Measurements from ENCODE around the gene SAPCD1. TPM values are rescaled to one million over a fixed set of nuclear protein-coding genes. Genes with fewer than 3 reads are reported as not detected.

Gene SAPCD1
- total RNA-seq, 3 donors from 2014 or later (not counting 1 experiment from before 2014, with no cell fraction given) = 5.4 to 14.5 (median 6.9) TPM

- Mint-ChIP-seq H3K4me1 (peaks cover 57 to 80% of the 10 kb centered on the region in 2 donors), H3K27me3 (ENCODE audit: low read depth in 2 of 2) (no peaks in the 10 kb centered on the region), H3K27ac (peak overlapping the region; percentile 90 to 91), H3K36me3 (peaks cover 14% of the 10 kb centered on the region), H3K4me3 (peak overlapping the region; percentile 97), H3K9me3 (no peaks in the 10 kb centered on the region)
- DNase-seq (no peak), ATAC-seq (no peak)
- H3K4me1 ChIP-seq (ENCODE audit: control insufficient read depth, insufficient read depth, low read length) = peaks cover 68% of the 10 kb centered on the region
- H3K4me3 ChIP-seq (ENCODE audit: low read length) = no peak overlapping the region
- intact Hi-C loops (cut with micrococcal nuclease) = loop anchor here (1.0 to 10.0 kb wide), 2 partner anchors 100 to 186 kb away; partner anchors contain the start of genes ATP6V1G2, DDX39B and NFKBIL1
- no peaks in the 10 kb centered on the region for H3K27me3 ChIP-seq (ENCODE audit: control insufficient read depth, insufficient read depth, low read length)
- 90% methylated on average over 11 of the region's 11 CpGs for WGBS (ENCODE audit: insufficient coverage)
- H3K27ac ChIP-seq (ENCODE audit: low read length) = peak overlapping the region; percentile 64
- H3K9me3 ChIP-seq (ENCODE audit: control insufficient read depth, insufficient read depth, low read length) = no peaks in the 10 kb centered on the region
- H3K36me3 ChIP-seq (ENCODE audit: control insufficient read depth, insufficient read depth, low read length) = peaks cover 49% of the 10 kb centered on the region
- no peak for TF ChIP-seq CTCF (IDR thresholded peaks at IDR 0.05)
These were observed 31.8 kb upstream of the SAPCD1 start for GRCh38 chr6:31730631-31731086.

GRCh38 chr6:31732029-31732428 is 30.4 kb upstream of the SAPCD1 start:
- Mint-ChIP-seq H3K9me3 (no peaks in the 10 kb centered on the region), H3K4me1 (peaks cover 55 to 80% of the 10 kb centered on the region in 2 donors), H3K4me3 (peak overlapping the region; percentile 97), H3K27ac (peak overlapping the region; percentile 90 to 91), H3K27me3 (ENCODE audit: low read depth in 2 of 2) (no peaks in the 10 kb centered on the region), H3K36me3 (peaks cover under 1% of the 10 kb centered on the region)
- H3K4me1 ChIP-seq (ENCODE audit: control insufficient read depth, insufficient read depth, low read length) = peaks cover 68% of the 10 kb centered on the region
- H3K27ac ChIP-seq (ENCODE audit: low read length) = no peak overlapping the region
- no peak overlapping the region for H3K4me3 ChIP-seq (ENCODE audit: low read length)
- no peaks in the 10 kb centered on the region for H3K9me3 ChIP-seq (ENCODE audit: control insufficient read depth, insufficient read depth, low read length)
- H3K27me3 ChIP-seq (ENCODE audit: control insufficient read depth, insufficient read depth, low read length) = no peaks in the 10 kb centered on the region
- TF ChIP-seq CTCF (IDR thresholded peaks at IDR 0.05) = no peak
- peaks cover 41% of the 10 kb centered on the region for H3K36me3 ChIP-seq (ENCODE audit: control insufficient read depth, insufficient read depth, low read length)
- 88% methylated on average over 2 of the region's 3 CpGs for WGBS (ENCODE audit: insufficient coverage)
- ATAC-seq (no peak), DNase-seq (no peak)
- intact Hi-C loops (cut with micrococcal nuclease) = loop anchor here (10.0 kb wide), 1 partner anchor 187 kb away; the partner anchor contains the start of genes ATP6V1G2, DDX39B and NFKBIL1

GRCh38 chr6:31733734-31734133 is 28.7 kb upstream of the SAPCD1 start:
- Histone ChIP-seq H3K9me3 (ENCODE audit: control insufficient read depth, insufficient read depth, low read length) (no peaks in the 10 kb centered on the region), H3K36me3 (ENCODE audit: control insufficient read depth, insufficient read depth, low read length) (peaks cover 39% of the 10 kb centered on the region), H3K4me3 (ENCODE audit: low read length) (no peak overlapping the region), H3K27ac (ENCODE audit: low read length) (peak overlapping the region; percentile 83), H3K4me1 (ENCODE audit: control insufficient read depth, insufficient read depth, low read length) (peaks cover 67% of the 10 kb centered on the region), H3K27me3 (ENCODE audit: control insufficient read depth, insufficient read depth, low read length) (no peaks in the 10 kb centered on the region)
- Mint-ChIP-seq H3K36me3 (no peaks in the 10 kb centered on the region), H3K4me1 (peaks cover 61 to 82% of the 10 kb centered on the region in 2 donors), H3K4me3 (peak overlapping the region; percentile 97), H3K27ac (peak overlapping the region; percentile 91 to 99), H3K27me3 (ENCODE audit: low read depth in 2 of 2) (no peaks in the 10 kb centered on the region), H3K9me3 (no peaks in the 10 kb centered on the region)
- DNase-seq (no peak), ATAC-seq (no peak)
- WGBS (ENCODE audit: insufficient coverage) = 82% methylated on average over 4 of the region's 4 CpGs
- intact Hi-C loops (cut with micrococcal nuclease) = loop anchor here (10.0 kb wide), 1 partner anchor 189 kb away; the partner anchor contains the start of genes ATP6V1G2, DDX39B and NFKBIL1
- TF ChIP-seq CTCF (IDR thresholded peaks at IDR 0.05) = no peak
